ENCODE results near the gene TSPAN14. TPM values are rescaled to one million over a fixed set of nuclear protein-coding genes. Genes with fewer than 3 reads are reported as not detected.
A peak's percentile ranks its signal among the peaks of the same experiment; 100 is the strongest.

TSPAN14 gene
- total and polyA plus RNA-seq, 10 of the 15 experiments (the other 5 are each of a cell fraction or from before 2014, with no cell fraction given) = 2.5 to 31.7 (median 17.9) TPM

DNA sequence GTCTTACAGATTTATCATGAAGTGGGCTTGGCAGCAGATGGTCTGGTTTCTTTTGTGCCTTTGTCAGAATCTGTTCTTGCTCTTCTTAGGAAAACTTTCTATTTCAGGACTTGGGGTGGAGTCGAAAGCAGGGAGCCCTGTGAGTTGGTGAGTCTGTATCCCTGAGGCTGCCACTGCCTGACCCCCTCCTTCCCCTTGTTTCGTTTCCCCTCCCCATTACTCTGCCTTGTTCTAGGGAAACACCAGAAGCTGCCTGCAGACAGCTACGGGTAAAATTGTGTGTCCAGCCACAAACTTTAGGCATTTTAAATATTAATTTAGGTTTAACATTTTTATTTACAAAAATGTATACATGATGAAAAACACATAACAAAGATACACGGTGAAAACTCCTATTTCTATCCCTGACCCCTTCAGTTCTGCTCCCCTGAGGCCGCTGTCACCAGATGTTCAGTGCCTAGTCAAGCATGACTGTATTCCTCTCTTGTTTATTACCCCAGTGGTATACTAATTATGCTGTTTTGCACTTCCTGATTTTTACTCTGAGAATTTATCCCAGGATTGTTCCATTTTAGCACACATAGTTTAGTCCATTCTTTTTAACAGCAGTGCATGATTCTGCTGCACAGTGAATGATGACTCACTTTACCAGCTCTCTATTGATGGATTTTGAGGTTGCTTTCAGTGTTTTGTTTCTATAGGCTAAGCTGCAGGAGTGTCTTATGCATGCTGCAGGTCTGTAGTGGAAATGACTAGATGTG, 9.1 kb downstream of the TSPAN14 start:
- H4K20me1 ChIP-seq (ENCODE audit: control insufficient read depth, insufficient read depth) = no peaks in the 10 kb centered on the region; the same call in 1 of the 2 replicates
- 0 out of 2 replicates have a peak overlapping the region, but pooled peaks have one; percentile 35 for H3K9ac ChIP-seq (ENCODE audit: control insufficient read depth, insufficient read depth, low read length)
- ChIA-PET CTCF (interaction anchor here (1.0 to 21.5 kb wide), 8 partner anchors 9 to 136 kb away, joined by 3 to 402 read pairs (median 6); no protein-coding TSS in a partner anchor), RAD21 (ENCODE audit: unreplicated experiment) (interaction anchor here (0.5 to 21.4 kb wide), 10 partner anchors 7 to 731 kb away, joined by 3 to 412 read pairs (median 17); no protein-coding TSS in a partner anchor), SMC1A (ENCODE audit: uncharacterized antibody, unreplicated experiment) (interaction anchor here (0.9 to 36.0 kb wide), 10 partner anchors 7 to 78 kb away, joined by 3 to 1038 read pairs (median 8); no protein-coding TSS in a partner anchor), POLR2A (interaction anchor here (0.6 to 3.5 kb wide), 8 partner anchors 10 to 78 kb away, joined by 3 to 46 read pairs (median 4); no protein-coding TSS in a partner anchor)
- H2AFZ ChIP-seq (ENCODE audit: control insufficient read depth, low read depth, low read length) = no peak overlapping the region
- peak overlapping the region; percentile 75 for H3K4me2 ChIP-seq (ENCODE audit: control insufficient read depth, insufficient read depth)
- DNase-seq (ENCODE audit: low read depth, low spot score) = no peak
- FAIRE-seq = no peak
- no peaks in the 10 kb centered on the region for H3K9me3 ChIP-seq (replicated peaks; ENCODE audit: control insufficient read depth, insufficient read depth, low read length)
- H3K27ac ChIP-seq (ENCODE audit: control insufficient read depth, insufficient read depth) = peak overlapping the region; percentile 48
- peaks cover 85% of the 10 kb centered on the region for H3K4me1 ChIP-seq (ENCODE audit: control insufficient read depth, insufficient read depth, low read length)
- 14% methylated on average over 5 of the region's 5 CpGs for WGBS (ENCODE audit: insufficient coverage, insufficient replicate concordance, low lambda C conversion rate, missing lambda C conversion rate)
- BruUV-seq (replicated peaks) = no TSS peak
- peaks cover 0 to 2% of the 10 kb centered on the region in 2 experiments; a peak in 2 of 4 replicates for H3K36me3 ChIP-seq (ENCODE audit: control insufficient read depth in 2 of 2, insufficient read depth in 2 of 2, low read length in 1 of 2)
- H3K4me3 ChIP-seq = peak overlapping the region; percentile 19
- in situ Hi-C loops (cut with MboI) (no loop called here), intact Hi-C loops (cut with micrococcal nuclease; ENCODE audit: unreplicated experiment) (no loop called here)
- peaks cover 98% of the 10 kb centered on the region for H3K79me2 ChIP-seq (ENCODE audit: control insufficient read depth, insufficient read depth, low read length)
- ATAC-seq = peak; percentile 24
- H3K27me3 ChIP-seq (replicated peaks in 1 of 2; ENCODE audit: control insufficient read depth in 2 of 2, insufficient read depth in 2 of 2, low read length in 1 of 2) = no peaks in the 10 kb centered on the region
- TF ChIP-seq NFIC (IDR thresholded peaks at IDR 0.05; ENCODE audit: low read depth, low read length) (peak; percentile 55), CUX1 (IDR thresholded peaks at IDR 0.05; ENCODE audit: insufficient replicate concordance, low read depth, low read length) (peak; percentile 31), POLR2AphosphoS2 (IDR thresholded peaks at IDR 0.05; ENCODE audit: low read depth, low read length) (no peak; the same call in 1 of the 2 replicates), EZH2 (IDR thresholded peaks at IDR 0.05; ENCODE audit: borderline replicate concordance, control insufficient read depth, low read depth, low read length) (no peak), SP1 (IDR thresholded peaks at IDR 0.05; ENCODE audit: low read depth, low read length) (no peak), STAT3 (IDR thresholded peaks at IDR 0.05; ENCODE audit: low read depth, low read length) (no peak)
- TF ChIP-seq, protein P1, sequence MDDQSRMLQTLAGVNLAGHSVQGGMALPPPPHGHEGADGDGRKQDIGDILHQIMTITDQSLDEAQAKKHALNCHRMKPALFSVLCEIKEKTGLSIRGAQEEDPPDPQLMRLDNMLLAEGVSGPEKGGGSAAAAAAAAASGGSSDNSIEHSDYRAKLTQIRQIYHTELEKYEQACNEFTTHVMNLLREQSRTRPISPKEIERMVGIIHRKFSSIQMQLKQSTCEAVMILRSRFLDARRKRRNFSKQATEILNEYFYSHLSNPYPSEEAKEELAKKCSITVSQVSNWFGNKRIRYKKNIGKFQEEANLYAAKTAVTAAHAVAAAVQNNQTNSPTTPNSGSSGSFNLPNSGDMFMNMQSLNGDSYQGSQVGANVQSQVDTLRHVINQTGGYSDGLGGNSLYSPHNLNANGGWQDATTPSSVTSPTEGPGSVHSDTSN (IDR thresholded peaks at IDR 0.05; ENCODE audit: insufficient replicate concordance, low read depth, low read length) = no peak
- TF ChIP-seq, protein P2, sequence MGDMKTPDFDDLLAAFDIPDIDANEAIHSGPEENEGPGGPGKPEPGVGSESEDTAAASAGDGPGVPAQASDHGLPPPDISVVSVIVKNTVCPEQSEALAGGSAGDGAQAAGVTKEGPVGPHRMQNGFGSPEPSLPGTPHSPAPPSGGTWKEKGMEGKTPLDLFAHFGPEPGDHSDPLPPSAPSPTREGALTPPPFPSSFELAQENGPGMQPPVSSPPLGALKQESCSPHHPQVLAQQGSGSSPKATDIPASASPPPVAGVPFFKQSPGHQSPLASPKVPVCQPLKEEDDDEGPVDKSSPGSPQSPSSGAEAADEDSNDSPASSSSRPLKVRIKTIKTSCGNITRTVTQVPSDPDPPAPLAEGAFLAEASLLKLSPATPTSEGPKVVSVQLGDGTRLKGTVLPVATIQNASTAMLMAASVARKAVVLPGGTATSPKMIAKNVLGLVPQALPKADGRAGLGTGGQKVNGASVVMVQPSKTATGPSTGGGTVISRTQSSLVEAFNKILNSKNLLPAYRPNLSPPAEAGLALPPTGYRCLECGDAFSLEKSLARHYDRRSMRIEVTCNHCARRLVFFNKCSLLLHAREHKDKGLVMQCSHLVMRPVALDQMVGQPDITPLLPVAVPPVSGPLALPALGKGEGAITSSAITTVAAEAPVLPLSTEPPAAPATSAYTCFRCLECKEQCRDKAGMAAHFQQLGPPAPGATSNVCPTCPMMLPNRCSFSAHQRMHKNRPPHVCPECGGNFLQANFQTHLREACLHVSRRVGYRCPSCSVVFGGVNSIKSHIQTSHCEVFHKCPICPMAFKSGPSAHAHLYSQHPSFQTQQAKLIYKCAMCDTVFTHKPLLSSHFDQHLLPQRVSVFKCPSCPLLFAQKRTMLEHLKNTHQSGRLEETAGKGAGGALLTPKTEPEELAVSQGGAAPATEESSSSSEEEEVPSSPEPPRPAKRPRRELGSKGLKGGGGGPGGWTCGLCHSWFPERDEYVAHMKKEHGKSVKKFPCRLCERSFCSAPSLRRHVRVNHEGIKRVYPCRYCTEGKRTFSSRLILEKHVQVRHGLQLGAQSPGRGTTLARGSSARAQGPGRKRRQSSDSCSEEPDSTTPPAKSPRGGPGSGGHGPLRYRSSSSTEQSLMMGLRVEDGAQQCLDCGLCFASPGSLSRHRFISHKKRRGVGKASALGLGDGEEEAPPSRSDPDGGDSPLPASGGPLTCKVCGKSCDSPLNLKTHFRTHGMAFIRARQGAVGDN (IDR thresholded peaks at IDR 0.05) = peak; percentile 22; the same call in 1 of the 2 replicates
- TF ChIP-seq, protein P3, sequence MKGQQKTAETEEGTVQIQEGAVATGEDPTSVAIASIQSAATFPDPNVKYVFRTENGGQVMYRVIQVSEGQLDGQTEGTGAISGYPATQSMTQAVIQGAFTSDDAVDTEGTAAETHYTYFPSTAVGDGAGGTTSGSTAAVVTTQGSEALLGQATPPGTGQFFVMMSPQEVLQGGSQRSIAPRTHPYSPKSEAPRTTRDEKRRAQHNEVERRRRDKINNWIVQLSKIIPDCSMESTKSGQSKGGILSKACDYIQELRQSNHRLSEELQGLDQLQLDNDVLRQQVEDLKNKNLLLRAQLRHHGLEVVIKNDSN (IDR thresholded peaks at IDR 0.05; ENCODE audit: borderline replicate concordance, extremely low read length, insufficient read depth, low read depth, low read length) = no peak
